Stimulated activated CD4-positive, alpha-beta T cell treated with anti-CD3 and anti-CD28 coated beads, TNF-alpha, amount 100 ng/mL, for 1 hour (primary cell): Measurements from ENCODE around the gene VTN.

Experiments used
- DNase-seq, 3 donors: peaks; one replicate each; pipeline ENCODE4 v3.0.0-alpha.2; 2020; ENCODE audit warnings: low read depth in 3 of 3, low spot score in 1 of 3

Gene VTN, protein sequence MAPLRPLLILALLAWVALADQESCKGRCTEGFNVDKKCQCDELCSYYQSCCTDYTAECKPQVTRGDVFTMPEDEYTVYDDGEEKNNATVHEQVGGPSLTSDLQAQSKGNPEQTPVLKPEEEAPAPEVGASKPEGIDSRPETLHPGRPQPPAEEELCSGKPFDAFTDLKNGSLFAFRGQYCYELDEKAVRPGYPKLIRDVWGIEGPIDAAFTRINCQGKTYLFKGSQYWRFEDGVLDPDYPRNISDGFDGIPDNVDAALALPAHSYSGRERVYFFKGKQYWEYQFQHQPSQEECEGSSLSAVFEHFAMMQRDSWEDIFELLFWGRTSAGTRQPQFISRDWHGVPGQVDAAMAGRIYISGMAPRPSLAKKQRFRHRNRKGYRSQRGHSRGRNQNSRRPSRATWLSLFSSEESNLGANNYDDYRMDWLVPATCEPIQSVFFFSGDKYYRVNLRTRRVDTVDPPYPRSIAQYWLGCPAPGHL

GRCh38 chr17:28370035-28370743, at the start of gene VTN:
Gene VTN (minus strand): TSS chr17:28370307. CDS start chr17:28370203, 104 bp downstream.
- no peak for DNase-seq

- peak in 2 of 3 donors; percentile 13 to 16 for DNase-seq
Measured at GRCh38 chr17:28416703-28417311, 46.7 kb upstream of the VTN start.

DNA sequence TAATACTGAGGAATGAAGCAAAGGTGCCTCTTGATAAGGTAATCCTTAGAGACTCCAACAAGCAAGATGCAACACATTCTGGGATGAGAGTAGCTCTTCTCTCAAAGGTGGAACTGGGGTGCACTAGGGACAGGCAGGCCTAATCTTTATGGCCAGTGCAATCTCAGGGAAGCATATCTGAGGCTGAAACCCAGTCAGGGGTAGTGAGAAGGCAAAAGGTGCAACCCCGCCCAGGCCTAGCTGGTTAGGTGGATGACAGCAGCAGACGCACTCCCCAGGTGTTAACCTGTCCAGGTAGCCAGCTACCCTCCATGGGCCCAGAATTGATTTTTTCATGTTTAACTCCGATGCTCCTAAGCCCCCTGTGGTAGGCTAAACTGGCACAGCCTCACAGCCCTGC, 45.8 kb upstream of the VTN start:
- no peak for DNase-seq

DNA sequence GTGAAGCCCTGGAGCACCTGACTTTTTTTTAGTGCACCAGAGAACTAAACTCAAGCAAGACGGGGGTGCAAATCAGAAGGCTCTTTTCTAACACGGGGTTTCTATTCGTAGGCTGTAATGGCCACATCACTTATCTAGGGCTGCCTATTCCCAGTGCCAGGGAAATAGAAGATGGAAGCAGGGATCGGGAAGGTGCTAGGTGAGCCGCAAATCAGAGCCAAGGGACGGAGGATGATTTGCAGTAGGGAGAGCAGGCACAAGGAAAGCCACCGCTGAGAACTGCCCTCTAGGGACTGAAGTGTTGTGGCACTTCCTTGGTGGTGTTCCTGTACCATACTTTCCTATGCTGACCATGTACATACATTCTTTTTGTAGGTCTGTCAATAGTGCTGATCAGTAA, 43.7 kb upstream of the VTN start:
- DNase-seq = no peak

GRCh38 chr17:28412099-28412498, 42.0 kb upstream of the VTN start:
- no peak for DNase-seq

DNA sequence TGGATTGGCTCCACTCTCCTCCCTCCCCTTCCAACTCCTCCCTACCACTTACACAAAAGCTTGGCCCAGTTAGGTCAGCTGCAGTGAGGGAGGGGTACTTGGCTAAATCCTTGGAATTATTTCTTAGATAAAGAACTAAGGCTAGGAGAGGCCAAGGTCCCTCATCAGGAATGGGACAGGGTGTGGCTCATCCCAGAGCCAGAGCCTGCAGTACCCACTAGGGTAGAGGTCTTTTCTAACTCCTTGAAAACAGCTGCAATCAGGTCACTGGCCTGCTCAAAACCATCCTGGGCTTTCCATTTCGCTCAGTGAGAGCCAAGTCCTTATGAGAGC, 37.8 kb upstream of the VTN start:
- no peak for DNase-seq

- no peak for DNase-seq
Measured at GRCh38 chr17:28407130-28407973, 37.2 kb upstream of the VTN start.

DNA sequence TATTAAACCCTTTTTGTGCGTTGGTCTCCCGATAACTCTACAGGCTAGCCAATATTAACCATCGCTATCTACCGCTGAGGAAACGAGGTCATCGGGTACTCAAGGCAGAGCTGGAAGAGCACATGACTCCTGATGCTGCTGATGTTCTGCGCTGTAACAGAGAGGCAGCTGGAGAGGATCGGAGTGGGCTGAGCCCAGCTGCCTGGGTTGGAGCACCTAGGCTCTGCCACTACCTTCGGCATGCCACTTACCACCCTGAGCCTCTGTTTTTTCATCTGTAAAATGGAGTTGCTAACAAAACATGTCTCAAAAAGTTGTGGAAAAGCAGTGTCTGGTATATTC, 36.3 kb upstream of the VTN start:
- DNase-seq = no peak

GRCh38 chr17:28405632-28406472, 35.7 kb upstream of the VTN start, which contains the start of gene SLC46A1:
Gene SLC46A1 (minus strand): TSS chr17:28406212. CDS start chr17:28406114, 98 bp downstream.
- DNase-seq = peak in 1 of 3 donors; percentile 52

- no peak for DNase-seq
Measured at GRCh38 chr17:28404812-28405570, 34.9 kb upstream of the VTN start.

DNA sequence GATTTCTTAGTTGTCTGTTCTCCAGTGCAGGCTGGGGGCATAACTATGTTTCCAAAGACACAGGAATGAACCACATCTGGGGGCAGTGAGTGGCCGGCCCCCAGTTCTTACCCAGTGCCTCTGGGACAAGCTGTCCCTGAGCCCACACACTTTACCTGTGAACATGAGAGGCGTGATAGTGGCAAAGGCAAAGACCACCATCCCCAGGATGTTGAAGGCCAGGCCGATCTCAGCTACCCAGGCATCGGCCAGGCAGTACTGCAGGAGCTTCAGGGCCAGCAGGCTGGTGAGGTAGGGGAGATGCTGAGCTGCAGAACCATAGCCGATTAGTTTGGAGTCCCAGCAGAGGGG, 34.3 kb upstream of the VTN start:
- DNase-seq = no peak

DNA sequence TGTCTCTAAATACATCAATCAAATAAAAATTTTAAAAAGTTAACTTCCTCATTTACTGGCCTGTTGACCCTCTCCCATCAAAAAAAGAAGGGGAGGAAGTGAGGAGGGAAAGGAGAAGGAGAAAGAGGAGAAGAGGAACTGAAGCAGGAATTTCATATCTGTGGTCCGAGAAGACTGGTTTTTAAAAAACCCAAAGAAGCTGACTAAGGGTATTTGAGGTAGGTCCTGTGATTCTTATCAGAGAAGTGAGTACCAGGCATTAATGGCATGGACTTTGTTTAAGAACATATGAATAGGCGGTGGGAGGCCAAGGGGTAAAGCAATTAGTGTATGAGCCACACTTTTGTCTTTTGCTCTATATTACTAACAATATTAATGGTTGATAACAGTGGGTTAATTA, 33.9 kb upstream of the VTN start:
- DNase-seq = no peak

GRCh38 chr17:28402844-28403243, 32.7 kb upstream of the VTN start:
- DNase-seq = no peak

- no peak for DNase-seq
Measured at GRCh38 chr17:28402224-28402630, 32.1 kb upstream of the VTN start.

DNA sequence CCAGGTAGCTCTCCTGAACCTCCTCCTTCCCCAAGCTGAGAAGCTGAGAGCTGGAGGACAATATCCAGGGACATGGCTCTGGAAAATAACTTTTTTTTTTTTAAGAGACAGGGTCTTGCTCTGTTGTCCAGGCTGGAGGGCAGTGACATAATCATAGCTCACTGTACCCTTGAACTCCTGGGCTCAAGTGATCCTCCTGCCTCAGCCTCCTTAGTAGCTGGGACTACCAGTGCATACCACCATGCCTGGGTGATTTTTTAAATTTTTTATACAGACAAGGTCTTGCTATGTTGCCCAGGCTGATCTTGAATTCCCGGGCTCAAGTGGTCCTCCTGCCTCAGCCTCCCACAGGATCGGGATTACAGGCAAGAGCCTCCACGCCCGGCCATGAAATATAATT, 29.7 kb upstream of the VTN start:
- DNase-seq = no peak

GRCh38 chr17:28398280-28398981, 28.3 kb upstream of the VTN start:
- no peak for DNase-seq

GRCh38 chr17:28397687-28398279, 27.7 kb upstream of the VTN start:
- no peak for DNase-seq

DNA sequence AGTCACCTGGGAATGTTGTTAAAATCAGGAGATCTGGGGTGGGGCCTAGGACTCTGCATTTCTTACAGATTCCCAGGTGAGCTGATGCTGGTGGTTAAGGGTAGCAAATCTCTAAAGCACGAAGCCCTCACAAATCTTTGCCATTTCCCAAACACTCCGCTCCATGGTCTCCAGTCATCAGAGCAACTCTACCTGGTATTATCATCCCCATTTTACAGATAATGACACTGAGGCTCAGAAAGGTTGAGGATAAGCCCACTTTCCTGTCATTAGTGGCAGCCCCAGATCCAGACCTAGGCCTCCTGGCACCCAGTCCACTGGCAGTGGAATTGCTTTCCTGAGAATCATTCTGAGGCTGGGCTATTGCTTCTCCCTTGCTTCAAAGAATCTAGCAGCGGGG, 27.2 kb upstream of the VTN start:
- no peak for DNase-seq
